Activated CD8-positive, alpha-beta T cell treated with anti-CD3 and anti-CD28 coated beads, Interleukin-2, amount 10 ng/mL, durations not matched to agents 7 days and 5 days (primary cell): ENCODE results near the gene BPIFA2. TPM values are rescaled to one million over a fixed set of nuclear protein-coding genes. Genes with fewer than 3 reads are reported as not detected.

Experiments
- ATAC-seq: fragments of 150-1000 bp; cut with Tn5 transposase; one replicate; pipeline ENCODE4 v1.10.0; 2021; ENCODE audit warnings: moderate library complexity
- CTCF ChIA-PET: fragments of 350-600 bp; sonication (Branson Sonifier 250); formaldehyde crosslinking; loops from one replicate; lab custom pipeline; 2021; ENCODE audit warnings: antibody characterized with exemption; lab: Charles Lee
- POLR2A ChIA-PET: fragments of 350-600 bp; sonication (Branson Sonifier 250); formaldehyde crosslinking; loops from one replicate; lab custom pipeline; 2021; ENCODE audit warnings: antibody characterized with exemption; lab: Charles Lee
- DNase-seq: peaks from one replicate; pipeline ENCODE4 v3.0.0-alpha.2; 2020
- H3K27ac Mint-ChIP-seq: one replicate; pipeline ENCODE4 v1.8.0; 2021; ENCODE audit warnings: mild to moderate bottlenecking, mixed read lengths
- H3K27me3 Mint-ChIP-seq: one replicate; pipeline ENCODE4 v1.8.0; 2021; ENCODE audit warnings: low read depth, mixed read lengths
- H3K36me3 Mint-ChIP-seq: one replicate; pipeline ENCODE4 v1.8.0; 2021; ENCODE audit warnings: low read depth, mixed read lengths
- H3K4me1 Mint-ChIP-seq: one replicate; pipeline ENCODE4 v1.8.0; 2021; ENCODE audit warnings: low read depth, mixed read lengths
- H3K4me3 Mint-ChIP-seq: one replicate; pipeline ENCODE4 v1.8.0; 2021; ENCODE audit warnings: mild to moderate bottlenecking, mixed read lengths
- H3K9me3 Mint-ChIP-seq: one replicate; pipeline ENCODE4 v1.8.0; 2022; ENCODE audit warnings: mixed read lengths; ENCODE audit not compliant: insufficient read depth
- total RNA-seq, 2 experiments: library from RNA; stranded (reverse); gene quantifications; one replicate each; pipeline ENCODE4 v1.2.3, GENCODE V29; 2021

Gene BPIFA2
- total RNA-seq, 2 experiments from 2014 or later, result not detected

DNA sequence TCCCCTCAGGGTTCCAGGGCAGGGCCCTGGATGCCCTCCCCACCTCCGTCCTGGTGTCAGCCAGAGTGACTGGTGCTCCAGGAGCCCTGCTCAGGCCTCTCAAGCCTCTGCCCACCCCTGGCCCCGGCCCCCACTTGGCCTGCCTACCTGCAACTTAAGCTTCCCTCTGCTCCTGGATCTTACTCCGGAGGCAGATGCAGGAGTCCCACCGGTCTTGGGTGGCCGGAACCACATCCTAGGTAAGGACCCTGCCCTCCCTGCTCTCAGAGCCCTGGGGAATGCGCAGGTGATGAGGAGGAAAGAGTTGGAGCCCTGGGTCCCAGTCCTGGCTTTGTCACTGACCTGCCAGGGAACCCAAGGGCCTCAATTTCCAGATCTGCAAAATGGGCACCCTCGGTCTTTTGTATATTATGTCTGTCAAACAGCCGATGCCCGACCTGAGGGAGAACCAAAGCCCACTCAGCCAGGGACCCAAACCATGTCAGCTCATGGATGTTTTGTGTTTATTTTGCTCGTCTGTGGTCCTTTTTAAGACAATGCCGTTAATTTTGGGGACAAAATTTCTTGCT is 34.5 kb upstream of the BPIFA2 start:
- ATAC-seq (no peak), DNase-seq (no peak)
- H3K27ac Mint-ChIP-seq, result no peak overlapping the region
- ChIA-PET POLR2A (no interaction called here), CTCF (no interaction called here)
- H3K9me3 Mint-ChIP-seq, result no peaks in the 10 kb centered on the region
- H3K27me3 Mint-ChIP-seq, result peaks cover 11% of the 10 kb centered on the region
- no peaks in the 10 kb centered on the region for H3K4me1 Mint-ChIP-seq
- H3K4me3 Mint-ChIP-seq, result no peak overlapping the region
- H3K36me3 Mint-ChIP-seq, result no peaks in the 10 kb centered on the region

DNA sequence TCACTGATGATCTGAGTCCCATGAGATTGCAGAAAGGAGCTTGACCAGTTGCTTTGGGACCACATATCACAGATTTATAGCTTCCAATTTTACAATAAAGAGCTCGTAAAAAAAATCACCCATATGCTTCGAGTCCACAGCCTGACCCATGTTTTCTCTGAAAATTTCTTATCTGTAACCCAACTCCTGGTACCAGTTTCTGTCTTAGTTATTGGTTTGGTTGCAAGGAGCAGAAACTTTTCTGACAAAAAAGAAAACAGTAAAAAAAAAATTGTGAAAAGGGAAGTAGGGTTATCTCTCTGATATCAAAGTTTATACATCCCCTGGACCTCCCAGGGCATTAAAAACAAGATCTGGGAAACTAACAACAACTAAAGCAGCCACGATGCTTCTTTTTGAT is 30.8 kb upstream of the BPIFA2 start:
- H3K27me3 Mint-ChIP-seq, result peaks cover 7% of the 10 kb centered on the region
- POLR2A ChIA-PET, result no interaction called here
- H3K9me3 Mint-ChIP-seq, result no peaks in the 10 kb centered on the region
- H3K4me3 Mint-ChIP-seq, result no peak overlapping the region
- H3K36me3 Mint-ChIP-seq, result no peaks in the 10 kb centered on the region
- ATAC-seq (no peak), DNase-seq (no peak)
- no peaks in the 10 kb centered on the region for H3K4me1 Mint-ChIP-seq
- CTCF ChIA-PET, result interaction anchor here (1.5 kb wide), 1 partner anchor 8 kb away, joined by 5 read pairs; no protein-coding TSS in a partner anchor
- H3K27ac Mint-ChIP-seq, result no peak overlapping the region

DNA sequence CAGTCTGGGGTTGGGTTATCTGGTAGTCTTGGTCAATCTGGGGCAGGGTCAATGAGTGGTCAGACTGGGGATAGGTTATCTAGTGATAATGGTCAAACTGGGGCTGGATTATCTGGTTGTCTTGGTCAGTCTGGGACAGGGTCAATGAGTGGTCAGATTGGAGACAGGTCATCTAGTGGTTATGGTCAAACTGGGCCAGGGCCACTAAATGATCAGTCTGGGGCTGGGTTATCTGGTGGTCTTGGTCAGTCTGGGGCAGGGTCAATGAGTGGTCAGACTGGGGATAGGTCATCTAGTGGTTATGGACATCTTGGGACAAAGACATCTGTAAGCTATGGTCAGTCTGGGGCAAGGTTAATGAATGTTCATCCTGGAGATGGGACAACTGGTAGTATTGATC is 28.5 kb upstream of the BPIFA2 start:
- Mint-ChIP-seq H3K9me3 (no peaks in the 10 kb centered on the region), H3K27ac (no peak overlapping the region), H3K4me3 (no peak overlapping the region), H3K36me3 (no peaks in the 10 kb centered on the region), H3K27me3 (peaks cover 19% of the 10 kb centered on the region), H3K4me1 (no peaks in the 10 kb centered on the region)
- ChIA-PET POLR2A (interaction anchor here (0.7 kb wide), 1 partner anchor 642 kb away, joined by 5 read pairs; no protein-coding TSS in a partner anchor), CTCF (no interaction called here)
- no peak for ATAC-seq
- DNase-seq, result no peak

DNA sequence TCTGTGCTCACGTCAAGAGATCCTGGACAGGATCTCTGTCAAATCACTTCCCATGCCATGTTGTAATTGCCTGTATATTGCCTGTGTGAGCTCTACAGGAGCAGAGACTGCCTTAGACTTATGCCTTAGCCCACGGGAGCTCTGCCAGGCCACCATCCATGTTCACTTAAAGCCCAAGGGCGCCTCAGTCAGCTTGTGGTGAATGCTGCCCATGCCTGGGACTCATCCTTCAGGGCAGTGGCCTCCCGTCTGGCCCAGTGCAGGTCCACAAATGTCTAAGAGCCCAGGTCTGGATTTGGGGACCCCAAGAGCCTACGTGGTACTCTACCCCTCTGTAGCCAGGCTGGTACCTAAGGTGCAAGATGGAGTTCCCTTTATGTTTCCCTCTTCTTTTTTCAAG is 22.4 kb upstream of the BPIFA2 start:
- Mint-ChIP-seq H3K27ac (no peak overlapping the region), H3K9me3 (no peaks in the 10 kb centered on the region), H3K36me3 (no peaks in the 10 kb centered on the region), H3K4me3 (no peak overlapping the region), H3K4me1 (no peaks in the 10 kb centered on the region), H3K27me3 (peaks cover 27% of the 10 kb centered on the region)
- ChIA-PET POLR2A (no interaction called here), CTCF (interaction anchor here (0.8 to 2.1 kb wide), 2 partner anchors 9 to 101 kb away, joined by 3 to 5 read pairs; no protein-coding TSS in a partner anchor)
- DNase-seq (no peak), ATAC-seq (no peak)

DNA sequence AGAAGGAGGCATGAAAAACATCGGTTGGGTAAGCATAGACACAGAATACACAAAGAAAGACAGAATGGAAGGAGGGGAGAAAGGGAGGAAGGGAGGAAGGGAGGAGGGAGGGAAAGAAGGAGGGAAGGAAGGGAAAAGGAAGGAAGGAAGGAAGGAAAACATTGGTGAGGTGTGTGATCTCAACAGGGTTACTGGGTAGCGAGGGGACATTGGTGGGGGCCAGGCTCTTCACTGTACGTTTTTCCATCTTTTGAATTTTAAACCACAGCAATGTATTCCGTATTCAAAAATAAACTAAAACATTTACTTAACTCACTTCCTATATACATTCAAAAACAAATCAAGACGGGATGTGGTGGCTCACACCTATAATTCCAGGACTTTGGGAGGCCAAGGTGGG is 20.7 kb upstream of the BPIFA2 start:
- no peaks in the 10 kb centered on the region for H3K36me3 Mint-ChIP-seq
- no peaks in the 10 kb centered on the region for H3K4me1 Mint-ChIP-seq
- DNase-seq (no peak), ATAC-seq (no peak)
- no peaks in the 10 kb centered on the region for H3K9me3 Mint-ChIP-seq
- H3K27me3 Mint-ChIP-seq, result peaks cover 24% of the 10 kb centered on the region
- no peak overlapping the region for H3K4me3 Mint-ChIP-seq
- CTCF ChIA-PET, result no interaction called here
- POLR2A ChIA-PET, result no interaction called here
- no peak overlapping the region for H3K27ac Mint-ChIP-seq

DNA sequence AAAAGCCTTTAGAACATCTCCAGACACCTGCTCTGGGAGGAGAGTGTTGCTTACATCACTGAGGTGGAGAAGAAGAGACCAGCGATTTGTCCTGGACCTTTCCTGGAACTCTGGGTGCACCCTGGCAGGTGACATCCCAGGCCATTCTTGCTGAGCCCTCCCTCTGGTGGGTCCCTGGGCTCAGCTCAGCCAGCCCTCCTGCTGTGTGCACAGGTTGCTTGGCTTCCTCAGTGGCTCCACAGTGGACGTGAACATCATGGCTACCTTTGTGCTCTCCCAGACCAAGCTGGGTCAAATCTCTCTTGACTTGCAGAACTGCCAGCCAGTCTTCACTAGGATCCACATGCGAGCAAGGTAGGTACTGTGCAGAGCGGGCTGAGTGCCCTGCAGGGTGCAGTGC is 19.9 kb upstream of the BPIFA2 start:
- CTCF ChIA-PET, result no interaction called here
- peaks cover 24% of the 10 kb centered on the region for H3K27me3 Mint-ChIP-seq
- ATAC-seq, result no peak

DNA sequence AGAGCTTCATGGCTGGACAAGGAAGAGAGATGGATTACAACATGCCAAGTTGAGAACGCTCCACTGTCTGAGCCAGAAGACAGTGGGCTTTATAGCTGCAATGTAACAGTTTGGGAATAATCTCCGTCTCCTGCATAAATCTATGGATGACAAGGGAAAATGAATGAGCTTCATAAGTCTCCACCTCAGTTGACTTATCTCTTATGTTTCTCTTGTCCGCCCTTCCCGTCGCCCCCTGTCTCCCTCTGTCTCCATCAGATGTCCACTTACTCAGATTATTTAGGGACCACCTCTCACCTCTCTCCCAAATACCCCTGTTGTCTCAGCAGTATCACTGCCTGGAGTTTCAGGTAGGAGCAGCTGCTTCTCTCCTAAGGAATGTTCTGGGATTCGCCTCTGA is 13.7 kb upstream of the BPIFA2 start:
- Mint-ChIP-seq H3K36me3 (no peaks in the 10 kb centered on the region), H3K4me1 (no peaks in the 10 kb centered on the region), H3K27ac (no peak overlapping the region), H3K9me3 (no peaks in the 10 kb centered on the region), H3K4me3 (no peak overlapping the region), H3K27me3 (peaks cover 19% of the 10 kb centered on the region)
- CTCF ChIA-PET, result no interaction called here
- DNase-seq, result no peak
- POLR2A ChIA-PET, result no interaction called here
- ATAC-seq, result no peak

More for the DNA sequence above, 19.9 kb upstream of the BPIFA2 start:
- Mint-ChIP-seq H3K27ac (no peak overlapping the region), H3K4me1 (no peaks in the 10 kb centered on the region), H3K36me3 (no peaks in the 10 kb centered on the region), H3K4me3 (no peak overlapping the region), H3K9me3 (no peaks in the 10 kb centered on the region)
- DNase-seq, result no peak
- POLR2A ChIA-PET, result no interaction called here

DNA sequence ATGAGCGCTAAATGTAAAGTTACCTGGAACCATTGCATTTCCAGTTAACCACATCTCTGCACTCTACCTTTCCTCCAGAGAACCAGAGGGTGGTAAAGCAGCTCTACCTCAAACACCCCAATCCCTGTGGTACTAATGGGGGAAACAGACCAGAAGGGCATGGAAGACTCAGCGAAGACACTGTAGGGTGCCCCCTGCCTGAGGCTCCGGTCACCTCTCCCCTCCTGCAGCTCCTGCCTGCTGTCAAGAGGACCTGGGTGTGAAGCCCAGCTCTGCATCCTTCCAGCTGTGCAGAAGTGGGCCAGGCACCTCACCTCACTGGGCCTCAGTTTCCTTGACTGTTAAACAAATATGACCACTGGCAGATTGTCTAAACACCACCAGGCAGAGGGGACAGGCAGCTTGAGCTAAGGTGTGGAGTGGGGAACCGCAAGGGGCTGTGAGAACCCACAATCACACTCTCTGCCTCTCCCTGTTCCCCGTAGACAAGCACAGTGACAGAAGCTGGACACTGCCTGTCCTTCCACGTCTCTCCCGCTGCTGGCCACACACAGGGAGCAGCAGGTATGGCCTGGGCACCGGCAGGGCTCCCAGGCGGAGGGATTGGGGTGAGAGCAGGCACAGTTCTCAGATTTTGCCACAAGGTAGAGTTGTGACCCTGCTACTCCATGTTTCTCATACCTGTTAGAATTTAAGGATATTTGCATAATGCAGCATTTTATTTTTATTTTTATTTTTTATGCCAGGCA is 9.1 kb upstream of the BPIFA2 start:
- Mint-ChIP-seq H3K27me3 (peaks cover 5% of the 10 kb centered on the region), H3K4me3 (no peak overlapping the region), H3K9me3 (no peaks in the 10 kb centered on the region), H3K36me3 (no peaks in the 10 kb centered on the region), H3K4me1 (no peaks in the 10 kb centered on the region), H3K27ac (no peak overlapping the region)
- DNase-seq, result no peak
- CTCF ChIA-PET, result no interaction called here
- POLR2A ChIA-PET, result no interaction called here
- ATAC-seq, result no peak

DNA sequence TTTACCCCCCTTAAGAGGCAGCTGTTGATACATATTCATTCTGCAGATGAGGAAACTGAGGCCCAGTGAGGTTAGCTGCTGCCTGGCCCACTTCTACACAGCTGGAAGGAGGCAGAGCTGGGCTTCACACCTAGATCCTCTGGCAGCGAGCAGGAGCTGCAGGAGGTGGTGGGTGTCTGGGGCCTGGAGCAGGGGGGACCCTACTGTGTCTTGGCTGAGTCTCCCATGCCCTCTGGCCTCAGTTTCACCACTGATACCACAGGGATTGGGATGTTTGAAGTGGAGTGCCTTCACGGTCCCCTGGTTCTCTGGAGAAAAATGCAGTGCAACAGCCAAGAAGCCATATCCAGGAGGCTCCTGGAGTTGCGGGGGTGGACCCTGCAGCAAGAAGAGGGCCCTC is 8.2 kb upstream of the BPIFA2 start:
- no peak overlapping the region for H3K27ac Mint-ChIP-seq
- ATAC-seq (no peak), DNase-seq (no peak)
- H3K27me3 Mint-ChIP-seq, result peaks cover 2% of the 10 kb centered on the region
- H3K36me3 Mint-ChIP-seq, result no peaks in the 10 kb centered on the region
- no peaks in the 10 kb centered on the region for H3K4me1 Mint-ChIP-seq
- ChIA-PET CTCF (no interaction called here), POLR2A (no interaction called here)
- H3K9me3 Mint-ChIP-seq, result no peaks in the 10 kb centered on the region
- no peak overlapping the region for H3K4me3 Mint-ChIP-seq

DNA sequence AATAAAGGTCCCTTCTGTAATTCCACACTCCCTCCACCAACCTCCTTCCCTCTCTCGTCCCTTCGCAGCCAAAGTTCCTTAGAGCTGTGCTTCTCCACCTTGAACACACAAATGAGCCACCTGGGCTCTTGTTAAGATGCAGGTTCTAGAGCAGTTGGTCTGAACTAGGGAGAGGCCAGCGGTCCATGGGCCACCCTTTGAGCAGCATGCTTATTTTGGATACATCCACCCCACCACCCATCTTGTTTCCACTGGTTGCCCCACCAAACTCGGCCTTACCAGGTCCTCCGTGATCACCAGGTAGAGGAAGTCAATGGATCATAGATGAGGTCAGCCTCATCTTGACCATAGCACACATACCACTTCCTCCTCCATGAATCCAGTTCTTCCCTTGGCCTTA is 7.3 kb upstream of the BPIFA2 start:
- ATAC-seq, result no peak
- DNase-seq, result no peak
- peaks cover 7% of the 10 kb centered on the region for H3K27me3 Mint-ChIP-seq
- no peaks in the 10 kb centered on the region for H3K9me3 Mint-ChIP-seq
- no peak overlapping the region for H3K4me3 Mint-ChIP-seq
- ChIA-PET POLR2A (no interaction called here), CTCF (no interaction called here)
- no peak overlapping the region for H3K27ac Mint-ChIP-seq
- H3K36me3 Mint-ChIP-seq, result no peaks in the 10 kb centered on the region
- no peaks in the 10 kb centered on the region for H3K4me1 Mint-ChIP-seq

DNA sequence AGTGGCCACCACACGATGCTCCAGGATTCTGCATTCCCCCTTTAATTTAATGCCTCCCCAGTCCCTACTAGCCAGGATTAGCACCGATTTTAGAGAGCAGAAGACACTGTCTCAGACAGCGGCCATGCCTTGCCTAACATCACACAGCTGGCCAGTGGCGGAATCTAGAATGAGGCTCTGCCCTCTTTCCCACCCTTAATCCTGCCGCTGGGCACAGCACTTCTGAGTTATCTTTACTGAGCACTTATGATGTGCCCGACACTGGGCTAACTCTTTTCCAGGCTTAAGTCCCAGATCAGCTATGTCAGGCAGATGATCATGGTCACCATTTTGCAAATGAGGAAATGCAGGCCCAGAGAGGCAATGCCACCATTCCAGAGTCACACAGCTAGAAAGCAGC is 5.6 kb upstream of the BPIFA2 start:
- no peak overlapping the region for H3K4me3 Mint-ChIP-seq
- no peaks in the 10 kb centered on the region for H3K9me3 Mint-ChIP-seq
- no peak overlapping the region for H3K27ac Mint-ChIP-seq
- peaks cover 7% of the 10 kb centered on the region for H3K27me3 Mint-ChIP-seq
- ChIA-PET POLR2A (no interaction called here), CTCF (no interaction called here)
- DNase-seq, result no peak
- H3K36me3 Mint-ChIP-seq, result no peaks in the 10 kb centered on the region
- H3K4me1 Mint-ChIP-seq, result no peaks in the 10 kb centered on the region
- ATAC-seq, result no peak

DNA sequence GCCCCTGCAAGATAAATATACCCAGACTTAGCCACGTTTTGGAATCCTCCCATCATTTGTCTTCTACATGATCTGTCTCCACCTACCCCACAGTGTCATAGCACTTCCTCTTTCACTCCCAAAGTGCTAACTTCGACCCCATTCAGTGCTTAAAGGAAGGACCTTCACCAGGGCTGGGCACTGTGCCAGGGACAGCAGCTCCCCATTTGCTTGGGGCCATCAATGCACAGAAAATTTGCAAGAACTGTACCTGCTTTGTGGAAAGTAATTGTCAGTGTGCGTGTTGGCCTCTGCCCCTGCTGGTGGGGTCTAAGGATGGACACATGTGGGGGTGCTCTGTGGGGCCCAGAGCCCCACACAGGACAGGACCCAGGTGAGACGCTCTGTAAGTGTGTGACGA is 5.2 kb upstream of the BPIFA2 start:
- ChIA-PET POLR2A (no interaction called here), CTCF (no interaction called here)
- no peaks in the 10 kb centered on the region for H3K36me3 Mint-ChIP-seq
- no peaks in the 10 kb centered on the region for H3K9me3 Mint-ChIP-seq
- peaks cover 7% of the 10 kb centered on the region for H3K27me3 Mint-ChIP-seq
- no peak overlapping the region for H3K27ac Mint-ChIP-seq
- DNase-seq (no peak), ATAC-seq (no peak)
- no peak overlapping the region for H3K4me3 Mint-ChIP-seq
- H3K4me1 Mint-ChIP-seq, result no peaks in the 10 kb centered on the region
